ENCODE data around the gene UAP1.
A peak's percentile ranks its signal among the peaks of the same experiment; 100 is the strongest.

UAP1 gene

GRCh38 chr1:162565460-162565859 is 3.9 kb downstream of the UAP1 start:
- TF ChIP-seq CTCF (conservative IDR thresholded peaks at IDR 0.05; ENCODE audit: low read length), result no peak
- TF ChIP-seq EZH2phosphoT487 (IDR thresholded peaks at IDR 0.05; ENCODE audit: borderline replicate concordance), result no peak
- Histone ChIP-seq H3K9me3 (ENCODE audit: insufficient read depth, low read depth, low read length) (no peaks in the 10 kb centered on the region), H3K4me3 (ENCODE audit: low read length, poor library complexity, severe bottlenecking) (peak overlapping the region; percentile 92), H3K27me3 (ENCODE audit: insufficient read depth, low read length, poor library complexity, severe bottlenecking) (no peaks in the 10 kb centered on the region), H3K4me2 (ENCODE audit: low read depth, low read length, poor library complexity, severe bottlenecking) (peak overlapping the region; percentile 85), H3K4me1 (ENCODE audit: insufficient read depth, low read length, poor library complexity, severe bottlenecking) (peaks cover 70% of the 10 kb centered on the region), H2AFZ (ENCODE audit: low read length) (no peak overlapping the region), H3K36me3 (ENCODE audit: insufficient read depth, low read length) (no peaks in the 10 kb centered on the region), H3K9me2 (replicated peaks; ENCODE audit: low read depth, low read length) (no peaks in the 10 kb centered on the region), H3K79me2 (ENCODE audit: insufficient read depth, low read length) (peaks cover 68% of the 10 kb centered on the region), H3F3A (ENCODE audit: low read depth) (no peaks in the 10 kb centered on the region), H4K20me1 (ENCODE audit: insufficient read depth, low read length, poor library complexity, severe bottlenecking) (peaks cover 23% of the 10 kb centered on the region), H3K9ac (ENCODE audit: low read depth, low read length, poor library complexity, severe bottlenecking) (no peak overlapping the region)

- H3F3A ChIP-seq (ENCODE audit: low read depth), result no peaks in the 10 kb centered on the region
- peak overlapping the region; percentile 22 for H3K4me3 ChIP-seq (ENCODE audit: low read length, poor library complexity, severe bottlenecking)
- no peak overlapping the region for H3K9ac ChIP-seq (ENCODE audit: low read depth, low read length, poor library complexity, severe bottlenecking)
- TF ChIP-seq CTCF (conservative IDR thresholded peaks at IDR 0.05; ENCODE audit: low read length), result no peak; the same call in 1 of the 2 replicates
- no peak for TF ChIP-seq EZH2phosphoT487 (IDR thresholded peaks at IDR 0.05; ENCODE audit: borderline replicate concordance)
- peaks cover 28% of the 10 kb centered on the region for H4K20me1 ChIP-seq (ENCODE audit: insufficient read depth, low read length, poor library complexity, severe bottlenecking)
- H3K4me1 ChIP-seq (ENCODE audit: insufficient read depth, low read length, poor library complexity, severe bottlenecking), result peaks cover 74% of the 10 kb centered on the region
- H3K79me2 ChIP-seq (ENCODE audit: insufficient read depth, low read length), result peaks cover 69% of the 10 kb centered on the region
- no peaks in the 10 kb centered on the region for H3K36me3 ChIP-seq (ENCODE audit: insufficient read depth, low read length)
- H3K9me3 ChIP-seq (ENCODE audit: insufficient read depth, low read depth, low read length), result no peaks in the 10 kb centered on the region
- H2AFZ ChIP-seq (ENCODE audit: low read length), result no peak overlapping the region
- H3K4me2 ChIP-seq (ENCODE audit: low read depth, low read length, poor library complexity, severe bottlenecking), result peak overlapping the region; percentile 85
- no peaks in the 10 kb centered on the region for H3K9me2 ChIP-seq (replicated peaks; ENCODE audit: low read depth, low read length)
- no peaks in the 10 kb centered on the region for H3K27me3 ChIP-seq (ENCODE audit: insufficient read depth, low read length, poor library complexity, severe bottlenecking)
Measured at GRCh38 chr1:162566870-162567269, 5.3 kb downstream of the UAP1 start.

- peak overlapping the region; percentile 85 for H3K4me2 ChIP-seq (ENCODE audit: low read depth, low read length, poor library complexity, severe bottlenecking)
- H3K4me3 ChIP-seq (ENCODE audit: low read length, poor library complexity, severe bottlenecking), result peak overlapping the region; percentile 40
- no peaks in the 10 kb centered on the region for H3K9me2 ChIP-seq (replicated peaks; ENCODE audit: low read depth, low read length)
- TF ChIP-seq EZH2phosphoT487 (IDR thresholded peaks at IDR 0.05; ENCODE audit: borderline replicate concordance) (no peak), CTCF (conservative IDR thresholded peaks at IDR 0.05; ENCODE audit: low read length) (no peak)
- peaks cover 66% of the 10 kb centered on the region for H3K79me2 ChIP-seq (ENCODE audit: insufficient read depth, low read length)
- H3K4me1 ChIP-seq (ENCODE audit: insufficient read depth, low read length, poor library complexity, severe bottlenecking), result peaks cover 73% of the 10 kb centered on the region
- no peaks in the 10 kb centered on the region for H3K36me3 ChIP-seq (ENCODE audit: insufficient read depth, low read length)
- no peaks in the 10 kb centered on the region for H3K9me3 ChIP-seq (ENCODE audit: insufficient read depth, low read depth, low read length)
- no peaks in the 10 kb centered on the region for H3F3A ChIP-seq (ENCODE audit: low read depth)
- H4K20me1 ChIP-seq (ENCODE audit: insufficient read depth, low read length, poor library complexity, severe bottlenecking), result peaks cover 20% of the 10 kb centered on the region
- no peak overlapping the region for H2AFZ ChIP-seq (ENCODE audit: low read length)
- H3K27me3 ChIP-seq (ENCODE audit: insufficient read depth, low read length, poor library complexity, severe bottlenecking), result no peaks in the 10 kb centered on the region
- no peak overlapping the region for H3K9ac ChIP-seq (ENCODE audit: low read depth, low read length, poor library complexity, severe bottlenecking)
Measured at GRCh38 chr1:162568802-162569201, 7.3 kb downstream of the UAP1 start.

All from Loucy (cell line).